H1 (cell line): ENCODE data around the gene LHFPL2. TPM values are rescaled to one million over a fixed set of nuclear protein-coding genes. Genes with fewer than 3 reads are reported as not detected.

Experiments
- CTCF ChIA-PET: fragments of 300-600 bp; sonication (Branson Sonifier 250); formaldehyde crosslinking; loops from one replicate; lab custom pipeline; 2021; ENCODE audit not compliant: partially characterized antibody; lab: Charles Lee
- POLR2A ChIA-PET: fragments of 300-600 bp; sonication (Branson Sonifier 250); formaldehyde crosslinking; loops from one replicate; lab custom pipeline; 2021; ENCODE audit warnings: inconsistent platforms; ENCODE audit not compliant: partially characterized antibody; lab: Charles Lee
- DNase-seq, 2 experiments: peaks; one replicate each; pipeline versions ENCODE4 v3.0.0 to v3.0.0-alpha.2; 2010 to 2022; ENCODE audit warnings: low spot score in 2 of 2, low read depth in 1 of 2, mixed read lengths in 1 of 2
- FAIRE-seq: peaks from 2 replicates; lab custom pipeline; 2011; peaks lifted over from hg19 to GRCh38; lab: Jason Lieb, UNC
- H2AFZ ChIP-seq: 2 replicates; pipeline ENCODE4 v1.8.1; 2012; ENCODE audit warnings: low read length, inconsistent platforms
- H2AK5ac ChIP-seq: 2 replicates; pipeline ENCODE4 v1.6.1; 2013; ENCODE audit warnings: low read depth, low read length
- H2BK120ac ChIP-seq: replicated peaks from 2 replicates; pipeline ENCODE3; 2013; ENCODE audit warnings: low read depth, low read length, inconsistent platforms
- H2BK12ac ChIP-seq: 2 replicates; pipeline ENCODE4 v1.6.1; 2013; ENCODE audit warnings: low read depth, low read length
- H2BK15ac ChIP-seq: 2 replicates; pipeline ENCODE4 v1.6.1; 2013; ENCODE audit warnings: low read length
- H2BK20ac ChIP-seq: 2 replicates; pipeline ENCODE4 v1.6.1; 2013; ENCODE audit warnings: low read length
- H2BK5ac ChIP-seq: 2 replicates; pipeline ENCODE4 v1.6.1; 2013; ENCODE audit warnings: low read depth, low read length
- H3K14ac ChIP-seq: 2 replicates; pipeline ENCODE4 v1.6.1; 2013; ENCODE audit warnings: inconsistent platforms; ENCODE audit not compliant: insufficient read length
- H3K18ac ChIP-seq: 2 replicates; pipeline ENCODE4 v1.6.1; 2013; ENCODE audit warnings: low read length; ENCODE audit errors: extremely low read depth
- H3K23ac ChIP-seq: 2 replicates; pipeline ENCODE4 v1.6.1; 2013; ENCODE audit warnings: inconsistent platforms; ENCODE audit not compliant: insufficient read length
- H3K23me2 ChIP-seq: 2 replicates; pipeline ENCODE4 v1.6.1; 2013; ENCODE audit warnings: low read depth, low read length
- H3K27ac ChIP-seq: 2 replicates; pipeline ENCODE4 v1.6.1; 2011; ENCODE audit warnings: low read depth, low read length, inconsistent platforms
- H3K27me3 ChIP-seq, 4 experiments: replicated peaks in 1 of 4; 1 replicate in 1 of 4; 2 replicates in 3 of 4; pipeline versions ENCODE4 v1.6.1 to v1.8.1; 2011 to 2013; ENCODE audit warnings: low read length in 3 of 4, mild to moderate bottlenecking in 3 of 4, inconsistent platforms in 2 of 4, mixed read lengths in 2 of 4, moderate library complexity in 1 of 4; ENCODE audit not compliant: control insufficient read depth in 3 of 4, insufficient read depth in 3 of 4; ENCODE audit errors: extremely low read depth in 1 of 4
- H3K36me3 ChIP-seq, 4 experiments: 2 replicates each; pipeline versions ENCODE4 v1.6.1 to v1.8.1; 2011 to 2013; ENCODE audit warnings: mild to moderate bottlenecking in 4 of 4, low read length in 3 of 4, moderate library complexity in 2 of 4, control low read depth in 1 of 4, inconsistent platforms in 1 of 4; ENCODE audit not compliant: insufficient read depth in 4 of 4, control insufficient read depth in 2 of 4
- H3K4ac ChIP-seq: replicated peaks from 2 replicates; pipeline ENCODE3; 2013; ENCODE audit warnings: low read length, low read depth, mixed read lengths, inconsistent platforms; ENCODE audit not compliant: insufficient read length
- H3K4me1 ChIP-seq, 4 experiments: replicated peaks in 1 of 4; 1 replicate in 1 of 4; 2 replicates in 3 of 4; pipeline versions ENCODE4 v1.6.1 to v1.8.1; 2011 to 2013; ENCODE audit warnings: low read length in 3 of 4, inconsistent platforms in 2 of 4, mixed read lengths in 1 of 4; ENCODE audit not compliant: insufficient read depth in 4 of 4, control insufficient read depth in 3 of 4
- H3K4me2 ChIP-seq, 2 experiments: 2 replicates each; pipeline versions ENCODE4 v1.6.1 to v1.8.1; 2011 to 2013; ENCODE audit warnings: low read depth in 2 of 2, low read length in 2 of 2, control low read depth in 1 of 2, inconsistent platforms in 1 of 2, mild to moderate bottlenecking in 1 of 2; ENCODE audit not compliant: insufficient read depth in 1 of 2
- H3K4me3 ChIP-seq, 4 experiments: fragments of 200-600, 300-600 bp in 1 of 4; sonication (generic), shearing (Covaris generic), sonication (Bioruptor Twin) in 1 of 4; 2 replicates each; pipeline versions ENCODE4 v1.5.1 to v1.8.1; 2011 to 2016; ENCODE audit warnings: low read length in 4 of 4, low read depth in 3 of 4, control low read depth in 2 of 4, inconsistent platforms in 2 of 4, mild to moderate bottlenecking in 2 of 4, mixed read lengths in 1 of 4, moderate library complexity in 1 of 4; ENCODE audit not compliant: insufficient read depth in 2 of 4; ENCODE audit errors: extremely low read depth in 1 of 4
- H3K56ac ChIP-seq: replicated peaks from 2 replicates; pipeline ENCODE3; 2013; ENCODE audit warnings: low read depth, mild to moderate bottlenecking, mixed read lengths, low read length, inconsistent platforms; ENCODE audit not compliant: insufficient read length
- H3K79me1 ChIP-seq: 2 replicates; pipeline ENCODE4 v1.6.1; 2013; ENCODE audit warnings: low read depth, low read length, control low read depth
- H3K79me2 ChIP-seq, 2 experiments: 2 replicates each; pipeline versions ENCODE4 v1.6.1 to v1.8.1; 2012 to 2013; ENCODE audit warnings: low read length in 2 of 2, mild to moderate bottlenecking in 2 of 2, inconsistent platforms in 1 of 2; ENCODE audit not compliant: insufficient read depth in 2 of 2, control insufficient read depth in 1 of 2
- H3K9ac ChIP-seq, 4 experiments: replicated peaks in 1 of 4; 1 replicate in 1 of 4; 2 replicates in 3 of 4; pipeline versions ENCODE4 v1.6.1 to v1.8.1; 2011 to 2013; ENCODE audit warnings: low read depth in 3 of 4, low read length in 3 of 4, control low read depth in 2 of 4, mild to moderate bottlenecking in 2 of 4, moderate library complexity in 2 of 4, inconsistent platforms in 1 of 4; ENCODE audit errors: extremely low read depth in 1 of 4
- H3K9me3 ChIP-seq, 2 experiments: 2 replicates each; pipeline versions ENCODE4 v1.6.1 to v1.8.1; 2012 to 2013; ENCODE audit warnings: mild to moderate bottlenecking in 2 of 2, moderate library complexity in 2 of 2, control low read depth in 1 of 2, inconsistent platforms in 1 of 2, low read depth in 1 of 2, low read length in 1 of 2, mixed read lengths in 1 of 2; ENCODE audit not compliant: insufficient read depth in 2 of 2
- H4K20me1 ChIP-seq, 2 experiments: replicated peaks in 1 of 2; 2 replicates each; pipeline versions ENCODE3 to v1.8.1; 2011 to 2013; ENCODE audit warnings: inconsistent platforms in 2 of 2, low read length in 2 of 2, mild to moderate bottlenecking in 1 of 2; ENCODE audit not compliant: insufficient read depth in 2 of 2, control insufficient read depth in 1 of 2
- H4K5ac ChIP-seq: 2 replicates; pipeline ENCODE4 v1.6.1; 2013; ENCODE audit warnings: low read length, low read depth, mixed read lengths, inconsistent platforms; ENCODE audit not compliant: insufficient read length
- H4K8ac ChIP-seq: 2 replicates; pipeline ENCODE4 v1.8.0; 2013; ENCODE audit warnings: mild to moderate bottlenecking, moderate library complexity, low read length, inconsistent platforms; ENCODE audit not compliant: insufficient read depth; ENCODE audit errors: extremely low read depth
- H4K91ac ChIP-seq: replicated peaks from 2 replicates; pipeline ENCODE3; 2013; ENCODE audit warnings: low read length, mixed read lengths, inconsistent platforms; ENCODE audit not compliant: insufficient read length
- ASH2L ChIP-seq: fragments of 200-600, 300-600 bp; sonication (generic); IDR thresholded peaks from one replicate; pipeline ENCODE4 v1.7.1; 2017; ENCODE audit warnings: low read length
- BACH1 ChIP-seq: IDR thresholded peaks from 2 replicates; pipeline ENCODE4 v1.6.1; 2012; ENCODE audit warnings: low read length, improper control_type of control experiment
- CREB1 ChIP-seq: IDR thresholded peaks from 2 replicates; pipeline ENCODE4 v1.6.1; 2012; ENCODE audit warnings: inconsistent platforms
- CTBP2 ChIP-seq: IDR thresholded peaks from 2 replicates; pipeline ENCODE4 v1.7.0; 2011; ENCODE audit warnings: borderline replicate concordance, mild to moderate bottlenecking, moderate library complexity, mixed read lengths, low read length; ENCODE audit not compliant: insufficient read depth, insufficient read length
- FOSL1 ChIP-seq: IDR thresholded peaks from 2 replicates; pipeline ENCODE4 v1.6.1; 2011; ENCODE audit warnings: mild to moderate bottlenecking, low read depth, low read length, moderate library complexity; ENCODE audit not compliant: insufficient read depth
- HDAC6 ChIP-seq: IDR thresholded peaks from one replicate; pipeline ENCODE4 v1.7.1; 2012; ENCODE audit warnings: low read depth, mild to moderate bottlenecking, inconsistent platforms, low read length, moderate library complexity
- NRF1 ChIP-seq: IDR thresholded peaks from 2 replicates; pipeline ENCODE4 v1.6.1; 2011; ENCODE audit warnings: mild to moderate bottlenecking, low read depth, low read length, improper control_type of control experiment
- RAD21 ChIP-seq, 2 experiments: IDR thresholded peaks in 1 of 2; conservative IDR thresholded peaks in 1 of 2; 2 replicates each; pipeline ENCODE4 v1.6.1; 2011; ENCODE audit warnings: low read depth in 2 of 2, low read length in 2 of 2, improper control_type of control experiment in 1 of 2, inconsistent platforms in 1 of 2, mild to moderate bottlenecking in 1 of 2, moderate library complexity in 1 of 2
- RFX5 ChIP-seq: IDR thresholded peaks from 2 replicates; pipeline ENCODE4 v1.6.1; 2011; ENCODE audit warnings: low read depth, low read length, improper control_type of control experiment, borderline replicate concordance
- RXRA ChIP-seq: IDR thresholded peaks from 2 replicates; pipeline ENCODE4 v1.6.1; 2011; ENCODE audit warnings: low read depth, mild to moderate bottlenecking, low read length, moderate library complexity; ENCODE audit not compliant: insufficient read depth
- SIRT6 ChIP-seq: IDR thresholded peaks from one replicate; pipeline ENCODE4 v1.7.1; 2012; ENCODE audit warnings: low read length, inconsistent platforms
- USF2 ChIP-seq: IDR thresholded peaks from 2 replicates; pipeline ENCODE4 v1.6.1; 2011; ENCODE audit warnings: low read length, improper control_type of control experiment
- WGBS, 2 experiments: shearing (Covaris generic) in 1 of 2; methylation state at CpG; one replicate each; pipeline versions ENCODE4 v1.1.6 to v1.1.7; 2013 to 2015; ENCODE audit warnings: low lambda C conversion rate in 2 of 2, mixed read lengths in 2 of 2, inconsistent platforms in 1 of 2, low coverage in 1 of 2, missing lambda C conversion rate in 1 of 2; ENCODE audit not compliant: insufficient replicate concordance in 2 of 2, insufficient coverage in 1 of 2, insufficient read length in 1 of 2; ENCODE audit errors: extremely low coverage in 1 of 2, missing lambda C conversion rate in 1 of 2; 5-methylcytosine and 5-hydroxymethylcytosine counted together
- polyA plus RNA-seq, 7 experiments: library from polyadenylated mRNA; depleted of rRNA in 3 of 7; stranded (reverse) in 5 of 7; unstranded in 2 of 7; fragments of >200 nt in 5 of 7; fragments of 200-250 nt in 2 of 7; gene quantifications; 1 replicate in 5 of 7; 2 replicates in 1 of 7; 4 replicates in 1 of 7; pipeline versions ENCODE4 v1.2.1 to v1.2.3, GENCODE V29; 2011 to 2013; ENCODE audit warnings: missing spikeins in 2 of 7, mixed read lengths in 2 of 7
- total RNA-seq: library from RNA; stranded (reverse); fragmentation: NEBNext Ultra II Directional; extraction: Animal tissue kit (Norgen Biotek cat#: 25700); gene quantifications from 2 replicates; pipeline ENCODE4 v1.2.1, GENCODE V29; 2021

Gene LHFPL2
- total and polyA plus RNA-seq, 2 of the 8 experiments (the other 6 are each of a cell fraction or from before 2014, with no cell fraction given): 9.6 to 43.0 TPM

GRCh38 chr5:78626009-78626571, 22.5 kb downstream of the LHFPL2 start:
- Histone ChIP-seq H3K23me2 (no peaks in the 10 kb centered on the region), H3K4me3 (no peak overlapping the region), H2AFZ (no peak overlapping the region), H2BK20ac (no peak overlapping the region), H3K27ac (no peak overlapping the region), H3K23ac (no peak overlapping the region), H2BK15ac (no peak overlapping the region), H2AK5ac (no peak overlapping the region), H3K4me1 (peaks cover 0 to 4% (median 0%) of the 10 kb centered on the region in 4 experiments; a peak in 1 of 7 replicates), H2BK120ac (no peak overlapping the region), H3K79me2 (peaks cover 0 to 85% of the 10 kb centered on the region in 2 experiments; a peak in 2 of 4 replicates), H3K14ac (no peak overlapping the region), H2BK12ac (no peak overlapping the region), H3K36me3 (peaks cover 2 to 21% (median 14%) of the 10 kb centered on the region in 4 experiments; a peak in 7 of 8 replicates), H3K9ac (no peak overlapping the region), H3K4ac (no peak overlapping the region), H4K8ac (no peak overlapping the region), H4K5ac (no peak overlapping the region), H3K18ac (no peak overlapping the region), H3K79me1 (peaks cover 3% of the 10 kb centered on the region; the same call in 1 of the 2 replicates), H3K56ac (no peak overlapping the region), H3K27me3 (no peaks in the 10 kb centered on the region), H3K9me3 (peaks cover 2 to 3% of the 10 kb centered on the region in 2 experiments; a peak in 1 of 4 replicates), H3K4me2 (no peak overlapping the region), H2BK5ac (no peak overlapping the region), H4K91ac (no peak overlapping the region), H4K20me1 (peaks cover 7 to 9% of the 10 kb centered on the region in 2 experiments)
- DNase-seq (no peak), FAIRE-seq (no peak)
- 88% methylated on average over 10 of the region's 10 CpGs; no CpG with 5 or more reads in 1 of the 2 experiments for WGBS, 2 experiments
- ChIA-PET CTCF (interaction anchor here (0.7 to 4.9 kb wide), 11 partner anchors 11 to 166 kb away, joined by 3 to 36 read pairs (median 7); no protein-coding TSS in a partner anchor), POLR2A (interaction anchor here (0.7 kb wide), 1 partner anchor 10 kb away, joined by 3 read pairs; no protein-coding TSS in a partner anchor)
- TF ChIP-seq RFX5 (no peak), SIRT6 (no peak), CREB1 (no peak), ASH2L (no peak), HDAC6 (no peak), BACH1 (no peak), NRF1 (no peak), USF2 (no peak), FOSL1 (no peak), RAD21 (IDR thresholded peaks at IDR 0.05 in 1 of 2, conservative IDR thresholded peaks at IDR 0.05 in 1 of 2; ENCODE audit: low read depth in 2 of 2, low read length in 2 of 2) (no peak), RXRA (no peak), CTBP2 (no peak)
